GM18508 (cell line): Measurements from ENCODE around the gene MLEC.

Experiments used
- ATAC-seq: cut with Tn5 transposase; IDR thresholded peaks from one replicate; pipeline ENCODE4 v1.9.1; 2021; ENCODE audit warnings: moderate number of reproducible peaks; ENCODE audit not compliant: insufficient read depth, unreplicated experiment

The MLEC gene

GRCh38 chr12:120689397-120690082 is 2.6 kb downstream of the MLEC start:
- ATAC-seq, result no peak

- no peak for ATAC-seq
These were observed 3.1 kb downstream of the MLEC start for GRCh38 chr12:120690083-120690450.

- ATAC-seq, result no peak
These were observed 4.0 kb downstream of the MLEC start for GRCh38 chr12:120690978-120691377.

- no peak for ATAC-seq
These were observed 5.6 kb downstream of the MLEC start for GRCh38 chr12:120692524-120693033.

- ATAC-seq, result no peak
These were observed 6.9 kb downstream of the MLEC start for GRCh38 chr12:120693848-120694247.

- no peak for ATAC-seq
These were observed 9.7 kb downstream of the MLEC start for GRCh38 chr12:120696626-120697025.

- no peak for ATAC-seq
These were observed 10.4 kb downstream of the MLEC start for GRCh38 chr12:120697344-120697743.

GRCh38 chr12:120698665-120699064 is 11.7 kb downstream of the MLEC start:
- ATAC-seq, result no peak

GRCh38 chr12:120699553-120699952 is 12.6 kb downstream of the MLEC start:
- no peak for ATAC-seq

- ATAC-seq, result no peak
These were observed 13.9 kb downstream of the MLEC start for GRCh38 chr12:120700886-120701285.

- no peak for ATAC-seq
These were observed 15.7 kb downstream of the MLEC start for GRCh38 chr12:120702637-120703036.

GRCh38 chr12:120703311-120703942 is 16.5 kb downstream of the MLEC start:
- ATAC-seq, result no peak

- no peak for ATAC-seq
These were observed 18.7 kb downstream of the MLEC start for GRCh38 chr12:120705618-120706017.

GRCh38 chr12:120706029-120706428 is 19.1 kb downstream of the MLEC start:
- no peak for ATAC-seq

GRCh38 chr12:120708651-120709050 is 21.7 kb downstream of the MLEC start:
- ATAC-seq, result no peak

GRCh38 chr12:120710031-120710804 is 23.3 kb downstream of the MLEC start, which contains the start of gene UNC119B:
Gene UNC119B, plus strand, starts transcription at chr12:120710458. Its CDS starts 17 bp downstream, at chr12:120710475.
- no peak for ATAC-seq

GRCh38 chr12:120710805-120711296 is 23.9 kb downstream of the MLEC start:
- no peak for ATAC-seq

GRCh38 chr12:120711411-120711810 is 24.5 kb downstream of the MLEC start:
- ATAC-seq, result no peak

- ATAC-seq, result no peak
These were observed 25.7 kb downstream of the MLEC start for GRCh38 chr12:120712610-120713009.

GRCh38 chr12:120713861-120714482 is 27.0 kb downstream of the MLEC start:
- ATAC-seq, result no peak
